Vagina (tissue), 2 donors: Measurements from ENCODE around the gene COA1. TPM values are rescaled to one million over a fixed set of nuclear protein-coding genes. Genes with fewer than 3 reads are reported as not detected.
"Not testable (repeated sequence)": the region's sequence is repeated elsewhere in the genome, so short reads cannot be mapped to it uniquely, and the experiment has no call there.

Experiments used
- DNase-seq, 2 donors: peaks; one replicate each; pipeline ENCODE4 v3.0.0-alpha.2; 2017; ENCODE audit errors: extremely low spot score in 2 of 2
- H3K27ac ChIP-seq: fragments of 200-600 bp; sonication (generic); one replicate; pipeline ENCODE4 v1.5.1; 2019
- H3K27me3 ChIP-seq: fragments of 200-600 bp; sonication (generic); one replicate; pipeline ENCODE4 v1.5.1; 2019
- H3K36me3 ChIP-seq, 2 donors: fragments of 200-600 bp; sonication (generic); one replicate each; pipeline ENCODE4 v1.5.1; 2017 to 2019
- H3K4me1 ChIP-seq: fragments of 200-600 bp; sonication (generic); one replicate; pipeline ENCODE4 v1.5.1; 2019
- H3K4me3 ChIP-seq, 2 donors: fragments of 200-600 bp; sonication (generic); 1 replicate in 1 of 2; 2 replicates in 1 of 2; pipeline ENCODE4 v1.5.1; 2016 to 2019
- H3K9me3 ChIP-seq: fragments of 200-600 bp; sonication (generic); one replicate; pipeline ENCODE4 v1.5.1; 2019
- POLR2A ChIP-seq, 2 donors: fragments of 450-650 bp; IDR thresholded peaks; one replicate each; pipeline ENCODE4 v1.6.1; 2017; ENCODE audit warnings: antibody characterized with exemption in 2 of 2, mild to moderate bottlenecking in 2 of 2, moderate library complexity in 2 of 2
- POLR2AphosphoS5 ChIP-seq, 2 donors: sonication (generic); formaldehyde crosslinking; IDR thresholded peaks; one replicate each; pipeline ENCODE4 v1.9.0; 2017; ENCODE audit warnings: antibody characterized with exemption in 2 of 2, mild to moderate bottlenecking in 2 of 2, low read depth in 1 of 2; ENCODE audit not compliant: insufficient read depth in 1 of 2
- intact Hi-C: fragments of 100-400 bp; cut with DNase I; formaldehyde crosslinking; loops from one replicate; pipeline ENCODE4 v1.15.1; 2023
- total RNA-seq: library from RNA; depleted of rRNA; stranded (reverse); fragments of >200 nt; gene quantifications from one replicate; pipeline ENCODE4 v1.2.3, GENCODE V29; 2016
- TF ChIP-seq, protein P1 (sequence below), 3 experiments: fragments of 450-650 bp in 2 of 3; fragments of 200-600 bp in 1 of 3; sonication (generic) in 1 of 3; IDR thresholded peaks; one replicate each; pipeline ENCODE4 v1.5.1; 2017 to 2019; ENCODE audit warnings: antibody characterized with exemption in 3 of 3, mild to moderate bottlenecking in 2 of 3, moderate library complexity in 2 of 3

COA1 gene
- total RNA-seq, 1 donor from 2014 or later = 47.6 TPM

DNA sequence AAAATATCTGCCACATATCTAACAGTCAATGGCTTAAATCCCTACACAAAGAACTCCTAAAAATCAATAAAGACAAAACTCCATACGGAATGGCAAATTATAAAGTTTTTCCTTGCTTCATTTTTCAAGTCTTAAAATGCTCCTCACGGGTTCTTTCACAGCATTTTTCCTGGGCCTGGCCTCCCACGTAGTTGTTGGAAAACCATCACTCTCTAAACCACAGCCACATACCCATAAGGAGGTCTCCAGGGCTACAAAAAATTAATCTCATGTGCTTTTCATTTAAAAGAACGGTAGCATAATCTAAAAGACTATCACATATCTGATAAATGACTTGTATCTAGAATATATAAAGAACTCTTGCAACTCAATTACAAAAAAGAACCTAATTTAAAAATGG is 2.9 kb downstream of the COA1 start:
- intact Hi-C loops = no loop called here
- Histone ChIP-seq H3K36me3 (no peaks in the 10 kb centered on the region), H3K4me3 (no peak overlapping the region), H3K27me3 (no peaks in the 10 kb centered on the region), H3K27ac (no peak overlapping the region), H3K4me1 (peaks cover 34% of the 10 kb centered on the region), H3K9me3 (no peaks in the 10 kb centered on the region)
- no peak for TF ChIP-seq POLR2A (IDR thresholded peaks at IDR 0.05)
- TF ChIP-seq POLR2AphosphoS5 (IDR thresholded peaks at IDR 0.05; ENCODE audit: insufficient read depth in 1 of 2, low read depth in 1 of 2) = no peak
- TF ChIP-seq, protein P1, sequence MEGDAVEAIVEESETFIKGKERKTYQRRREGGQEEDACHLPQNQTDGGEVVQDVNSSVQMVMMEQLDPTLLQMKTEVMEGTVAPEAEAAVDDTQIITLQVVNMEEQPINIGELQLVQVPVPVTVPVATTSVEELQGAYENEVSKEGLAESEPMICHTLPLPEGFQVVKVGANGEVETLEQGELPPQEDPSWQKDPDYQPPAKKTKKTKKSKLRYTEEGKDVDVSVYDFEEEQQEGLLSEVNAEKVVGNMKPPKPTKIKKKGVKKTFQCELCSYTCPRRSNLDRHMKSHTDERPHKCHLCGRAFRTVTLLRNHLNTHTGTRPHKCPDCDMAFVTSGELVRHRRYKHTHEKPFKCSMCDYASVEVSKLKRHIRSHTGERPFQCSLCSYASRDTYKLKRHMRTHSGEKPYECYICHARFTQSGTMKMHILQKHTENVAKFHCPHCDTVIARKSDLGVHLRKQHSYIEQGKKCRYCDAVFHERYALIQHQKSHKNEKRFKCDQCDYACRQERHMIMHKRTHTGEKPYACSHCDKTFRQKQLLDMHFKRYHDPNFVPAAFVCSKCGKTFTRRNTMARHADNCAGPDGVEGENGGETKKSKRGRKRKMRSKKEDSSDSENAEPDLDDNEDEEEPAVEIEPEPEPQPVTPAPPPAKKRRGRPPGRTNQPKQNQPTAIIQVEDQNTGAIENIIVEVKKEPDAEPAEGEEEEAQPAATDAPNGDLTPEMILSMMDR (IDR thresholded peaks at IDR 0.05) = no peak
- DNase-seq = no peak

DNA sequence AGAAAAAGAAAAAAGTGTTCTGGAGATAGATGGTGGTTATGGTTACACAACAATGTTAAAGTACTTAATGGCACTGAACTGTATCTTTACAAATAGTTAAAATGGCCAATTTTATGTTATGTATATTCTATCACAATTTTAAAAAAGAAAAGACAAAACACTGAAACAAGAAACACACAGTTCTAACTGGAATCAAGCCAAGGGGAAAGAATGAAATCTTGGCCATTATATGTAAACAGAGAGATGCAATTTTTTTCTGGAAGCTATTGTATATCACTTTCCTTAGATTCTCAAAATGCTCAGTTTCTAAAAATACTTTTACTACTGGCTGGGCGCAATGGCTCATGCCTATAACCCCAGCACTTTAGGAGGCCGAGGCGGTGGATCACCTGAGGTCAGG is 4.1 kb downstream of the COA1 start:
- no peak for TF ChIP-seq POLR2A (IDR thresholded peaks at IDR 0.05)
- intact Hi-C loops = no loop called here
- H3K27me3 ChIP-seq = no peaks in the 10 kb centered on the region
- H3K4me3 ChIP-seq = no peak overlapping the region
- peaks cover 34% of the 10 kb centered on the region for H3K4me1 ChIP-seq
- DNase-seq = no peak
- H3K36me3 ChIP-seq = no peaks in the 10 kb centered on the region
- no peak overlapping the region for H3K27ac ChIP-seq
- H3K9me3 ChIP-seq = no peaks in the 10 kb centered on the region

DNA sequence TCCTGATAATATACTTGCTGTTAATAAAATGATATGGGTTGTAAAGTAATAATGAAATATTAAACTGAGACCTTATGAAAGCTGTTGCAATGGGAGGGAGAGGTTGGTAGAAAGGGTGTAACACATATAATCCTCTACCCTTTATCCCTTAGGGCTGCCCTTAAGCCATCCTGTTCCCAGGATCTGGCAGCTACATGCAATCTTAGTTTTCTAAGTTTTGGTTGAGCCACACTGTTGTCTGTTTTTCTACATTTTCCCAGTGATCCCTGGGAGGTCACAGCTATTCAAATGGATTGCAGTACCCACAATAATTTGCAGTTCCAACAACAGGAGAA is 6.3 kb downstream of the COA1 start:
- Histone ChIP-seq H3K27me3 (no peaks in the 10 kb centered on the region), H3K4me3 (no peak overlapping the region), H3K36me3 (no peaks in the 10 kb centered on the region), H3K9me3 (no peaks in the 10 kb centered on the region), H3K4me1 (peaks cover 20% of the 10 kb centered on the region), H3K27ac (no peak overlapping the region)
- TF ChIP-seq POLR2AphosphoS5 (IDR thresholded peaks at IDR 0.05; ENCODE audit: insufficient read depth in 1 of 2, low read depth in 1 of 2) (no peak), POLR2A (IDR thresholded peaks at IDR 0.05) (no peak)
- TF ChIP-seq, protein P1 (IDR thresholded peaks at IDR 0.05) = no peak
- no peak for DNase-seq
- intact Hi-C loops = no loop called here

DNA sequence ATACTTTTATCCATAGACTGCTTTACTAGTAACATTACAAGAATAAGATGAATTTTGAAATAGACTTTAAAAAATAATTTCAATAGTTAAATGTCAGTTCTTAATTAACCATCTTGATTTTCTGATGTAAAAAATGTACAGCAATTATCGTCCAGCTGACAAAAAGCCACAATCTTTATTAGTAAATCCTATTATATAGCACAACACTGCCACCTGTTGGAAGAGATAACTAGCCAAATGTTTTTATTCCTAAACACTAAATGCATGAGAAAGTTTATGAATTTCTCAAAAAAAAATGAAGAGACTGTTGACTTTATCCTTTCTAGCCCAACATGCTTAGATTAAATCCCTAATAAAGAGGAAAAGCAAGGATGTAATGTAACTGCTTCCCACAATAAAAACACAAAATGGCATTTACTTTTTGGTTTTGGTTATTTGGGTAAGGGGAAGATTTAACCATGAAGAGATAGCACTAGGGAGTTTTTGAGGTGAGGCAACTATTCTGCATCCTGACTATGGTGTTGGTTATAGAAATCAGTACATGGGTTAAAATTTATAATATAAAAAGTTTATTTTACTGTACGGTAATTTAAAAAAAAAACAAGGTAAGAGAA is 8.0 kb downstream of the COA1 start:
- H3K27ac ChIP-seq = no peak overlapping the region
- no peaks in the 10 kb centered on the region for H3K36me3 ChIP-seq
- DNase-seq = no peak
- no peaks in the 10 kb centered on the region for H3K27me3 ChIP-seq
- intact Hi-C loops = no loop called here
- peaks cover 11% of the 10 kb centered on the region for H3K4me1 ChIP-seq
- no peak for TF ChIP-seq POLR2A (IDR thresholded peaks at IDR 0.05)
- TF ChIP-seq, protein P1 (IDR thresholded peaks at IDR 0.05) = peak; percentile 42 to 76 (median 52)
- no peak overlapping the region for H3K4me3 ChIP-seq
- no peaks in the 10 kb centered on the region for H3K9me3 ChIP-seq

DNA sequence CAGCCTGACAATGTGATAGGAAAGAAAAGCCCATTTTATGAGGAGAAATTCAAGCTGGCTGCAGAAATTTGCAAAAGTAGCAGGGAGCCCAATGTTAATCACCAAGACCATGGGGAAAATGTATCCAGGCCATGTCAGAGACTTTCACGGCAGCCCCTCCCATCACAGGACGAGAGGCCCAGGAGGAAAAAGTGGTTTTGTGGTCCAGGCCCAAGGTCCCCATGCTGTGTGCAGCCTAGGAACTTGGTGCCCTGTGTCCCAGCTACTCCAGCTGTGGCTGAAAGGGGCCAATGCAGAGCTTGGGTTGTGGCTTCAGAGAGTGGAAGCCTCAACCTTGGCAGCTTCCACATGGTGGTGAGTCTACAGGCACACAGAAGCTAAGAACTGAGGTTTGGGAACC is 12.7 kb downstream of the COA1 start:
- H3K27me3 ChIP-seq = no peaks in the 10 kb centered on the region
- TF ChIP-seq, protein P1 (IDR thresholded peaks at IDR 0.05) = no peak
- no peak for TF ChIP-seq POLR2A (IDR thresholded peaks at IDR 0.05)
- TF ChIP-seq POLR2AphosphoS5 (IDR thresholded peaks at IDR 0.05; ENCODE audit: insufficient read depth in 1 of 2, low read depth in 1 of 2) = no peak
- intact Hi-C loops = no loop called here
- no peaks in the 10 kb centered on the region for H3K36me3 ChIP-seq
- no peak overlapping the region for H3K4me3 ChIP-seq
- H3K27ac ChIP-seq = no peak overlapping the region
- no peak for DNase-seq
- no peaks in the 10 kb centered on the region for H3K9me3 ChIP-seq
- no peaks in the 10 kb centered on the region for H3K4me1 ChIP-seq

DNA sequence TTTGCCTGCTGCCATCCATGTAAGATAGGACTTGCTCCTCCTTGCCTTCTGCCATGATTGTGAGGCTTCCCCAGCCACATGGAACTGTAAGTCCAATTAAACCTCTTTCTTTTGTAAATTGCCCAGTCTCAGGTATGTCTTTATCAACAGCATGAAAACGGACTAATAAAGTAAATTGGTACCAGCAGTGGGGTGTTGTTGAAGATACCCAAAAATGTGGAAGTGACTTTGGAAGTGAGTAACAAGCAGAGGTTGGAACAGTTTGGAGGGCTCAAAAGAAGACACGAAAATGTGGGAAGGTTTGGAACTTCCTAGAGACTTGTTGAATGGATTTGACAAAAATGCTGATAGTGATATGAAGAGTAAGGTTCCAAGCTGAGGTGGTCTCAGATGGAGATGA is 13.4 kb downstream of the COA1 start:
- intact Hi-C loops, H3K4me1 ChIP-seq, H3K9me3 ChIP-seq, H3K27ac ChIP-seq, H3K27me3 ChIP-seq, H3K36me3 ChIP-seq, DNase-seq, H3K4me3 ChIP-seq: not testable (repeated sequence)
